Ectodermal cell (in vitro differentiated cells): ENCODE results near the gene PIGM.
A peak's percentile ranks its signal among the peaks of the same experiment; 100 is the strongest.

Experiments
- H3K27ac ChIP-seq: 2 replicates; pipeline ENCODE4 v1.7.0; 2013; ENCODE audit warnings: mild to moderate bottlenecking, low read depth, low read length; ENCODE audit not compliant: insufficient read depth, poor library complexity, severe bottlenecking
- H3K27me3 ChIP-seq: 2 replicates; pipeline ENCODE4 v1.7.0; 2013; ENCODE audit warnings: mild to moderate bottlenecking, low read length; ENCODE audit not compliant: insufficient read depth, control insufficient read depth, poor library complexity, severe bottlenecking
- H3K36me3 ChIP-seq: one replicate; pipeline ENCODE4 v1.7.0; 2013; ENCODE audit warnings: low read length; ENCODE audit not compliant: control insufficient read depth, insufficient read depth
- H3K4me1 ChIP-seq: one replicate; pipeline ENCODE4 v1.7.0; 2013; ENCODE audit warnings: low read length; ENCODE audit not compliant: control insufficient read depth, insufficient read depth
- H3K4me3 ChIP-seq: 2 replicates; pipeline ENCODE4 v1.7.0; 2013; ENCODE audit warnings: low read depth, low read length, control low read depth; ENCODE audit not compliant: insufficient read depth
- H3K9me3 ChIP-seq: 2 replicates; pipeline ENCODE4 v1.7.0; 2013; ENCODE audit warnings: mild to moderate bottlenecking, low read length, moderate library complexity; ENCODE audit not compliant: control insufficient read depth
- WGBS, 2 experiments: methylation state at CpG; one replicate each; pipeline ENCODE4 v1.1.7; 2013; ENCODE audit warnings: missing lambda C conversion rate in 2 of 2; 5-methylcytosine and 5-hydroxymethylcytosine counted together

PIGM gene

DNA sequence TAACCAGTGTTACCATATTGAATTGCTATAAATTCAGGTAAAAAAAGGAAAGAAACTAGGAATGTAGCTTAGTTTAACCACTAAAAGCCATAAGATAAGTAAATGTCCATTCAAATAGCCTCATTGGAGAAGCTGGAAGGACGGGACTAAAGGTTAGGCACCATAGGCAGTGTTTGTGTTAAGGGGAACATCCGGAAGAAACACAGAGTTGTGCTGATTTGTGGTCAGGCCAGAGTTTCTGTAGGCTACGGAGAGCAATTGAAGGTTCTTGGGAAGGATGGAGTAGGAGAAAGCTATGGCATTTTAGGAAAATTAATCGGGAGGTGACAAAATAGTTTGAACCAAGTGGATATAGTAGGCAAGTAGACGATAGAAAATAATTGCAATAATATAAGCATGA lies 39.5 kb upstream of the PIGM start:
- WGBS, 2 experiments, result 89 to 90% methylated on average over 5 of the region's 5 CpGs
- H3K36me3 ChIP-seq, result no peaks in the 10 kb centered on the region
- H3K4me1 ChIP-seq, result peaks cover 14% of the 10 kb centered on the region
- H3K4me3 ChIP-seq, result no peak overlapping the region
- no peaks in the 10 kb centered on the region for H3K9me3 ChIP-seq
- H3K27me3 ChIP-seq, result peaks cover 53% of the 10 kb centered on the region
- H3K27ac ChIP-seq, result no peak overlapping the region

GRCh38 chr1:160070243-160071163 lies 38.7 kb upstream of the PIGM start:
- Histone ChIP-seq H3K4me1 (peaks cover 14% of the 10 kb centered on the region), H3K27ac (no peak overlapping the region), H3K9me3 (no peaks in the 10 kb centered on the region), H3K4me3 (peak overlapping the region; percentile 32), H3K27me3 (peaks cover 53% of the 10 kb centered on the region), H3K36me3 (no peaks in the 10 kb centered on the region)
- 3% methylated on average over 45 to 46 of the region's 46 CpGs for WGBS, 2 experiments

DNA sequence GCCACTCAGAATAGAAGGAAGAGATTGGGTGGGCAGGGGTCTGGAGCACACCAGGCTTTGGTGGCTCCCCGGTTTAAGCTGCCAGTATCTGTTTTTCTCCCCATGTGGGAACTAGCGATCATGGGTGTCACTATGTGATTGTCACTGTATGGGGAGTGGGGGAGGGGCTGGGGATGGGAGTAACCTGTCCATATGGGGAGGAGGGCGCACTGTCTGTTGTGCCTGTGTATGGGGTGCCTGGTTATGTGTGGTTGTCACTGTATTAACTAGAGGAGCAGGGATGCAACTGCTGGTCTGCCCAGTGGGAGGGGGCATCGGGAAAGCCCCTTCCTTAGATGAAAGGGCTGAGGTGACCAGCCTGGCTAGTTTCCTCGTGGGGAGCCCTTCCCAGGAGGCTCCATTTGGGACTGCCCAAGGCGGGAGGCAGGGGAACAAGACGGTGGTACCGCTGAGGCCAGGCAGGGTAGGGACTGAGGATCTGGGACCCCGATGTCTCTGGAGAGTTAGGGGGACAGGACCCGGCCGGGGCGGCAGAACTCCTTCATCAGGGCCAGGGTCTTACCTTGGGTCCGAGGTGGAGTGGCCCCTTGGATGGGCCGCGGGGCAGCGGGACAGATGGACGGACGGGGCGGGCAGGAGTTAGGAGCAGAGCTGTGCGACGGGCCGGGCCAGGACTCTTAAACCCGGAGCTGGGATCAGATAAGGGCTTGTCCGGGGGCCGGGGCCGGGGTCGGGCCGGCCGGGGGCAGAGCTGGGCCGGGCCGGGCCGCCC lies 37.9 kb upstream of the PIGM start, which contains the start of gene KCNJ10:
TSS of gene KCNJ10 (minus strand) at position 701 of the 772 bp plus-strand sequence. CDS start 27,628 bp downstream, outside the sequence.
- Histone ChIP-seq H3K27me3 (peaks cover 53% of the 10 kb centered on the region), H3K4me1 (peaks cover 14% of the 10 kb centered on the region), H3K27ac (no peak within 1 kb of the TSS), H3K4me3 (peak within 1 kb of the TSS; percentile 32), H3K36me3 (no peaks in the 10 kb centered on the region), H3K9me3 (no peaks in the 10 kb centered on the region)
- 15 to 16% methylated on average over 32 of the region's 32 CpGs for WGBS, 2 experiments

DNA sequence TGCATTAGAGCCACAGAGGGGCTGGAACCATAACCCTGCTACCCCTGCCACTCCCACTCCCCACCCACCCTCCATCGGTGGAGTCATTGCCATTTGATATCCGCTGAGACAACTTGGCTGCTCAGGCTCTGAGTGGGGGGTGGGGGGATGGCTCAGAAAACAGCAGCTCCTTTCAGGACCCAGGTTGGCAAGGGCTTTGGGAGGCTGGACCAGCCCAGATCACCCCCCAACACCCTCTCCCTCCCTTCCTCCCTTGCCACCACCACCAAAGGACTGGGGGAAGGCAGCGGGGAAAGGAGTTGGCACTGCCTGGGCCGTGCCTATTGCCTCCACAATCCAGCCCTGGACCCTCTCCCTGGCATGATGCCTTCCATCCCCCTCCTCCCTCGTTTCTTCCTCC lies 36.4 kb upstream of the PIGM start:
- no peak overlapping the region for H3K4me3 ChIP-seq
- WGBS, 2 experiments, result 70 to 75% methylated on average over 5 of the region's 5 CpGs
- no peaks in the 10 kb centered on the region for H3K9me3 ChIP-seq
- H3K4me1 ChIP-seq, result peaks cover 14% of the 10 kb centered on the region
- no peaks in the 10 kb centered on the region for H3K36me3 ChIP-seq
- no peak overlapping the region for H3K27ac ChIP-seq
- H3K27me3 ChIP-seq, result peaks cover 53% of the 10 kb centered on the region

- WGBS, 2 experiments, result 71 to 75% methylated on average over 6 of the region's 6 CpGs
These were observed 35.3 kb upstream of the PIGM start for GRCh38 chr1:160066829-160067745.

GRCh38 chr1:160064746-160065145 lies 33.0 kb upstream of the PIGM start:
- Histone ChIP-seq H3K9me3 (no peaks in the 10 kb centered on the region), H3K27me3 (peaks cover 20% of the 10 kb centered on the region), H3K4me1 (peaks cover 27% of the 10 kb centered on the region), H3K36me3 (no peaks in the 10 kb centered on the region), H3K4me3 (no peak overlapping the region), H3K27ac (no peak overlapping the region)
- WGBS, 2 experiments, result 66 to 76% methylated on average over 3 of the region's 3 CpGs

More at GRCh38 chr1:160066829-160067745, 35.3 kb upstream of the PIGM start:
- Histone ChIP-seq H3K4me3 (no peak overlapping the region), H3K4me1 (peaks cover 25% of the 10 kb centered on the region), H3K27ac (no peak overlapping the region), H3K27me3 (peaks cover 43% of the 10 kb centered on the region), H3K9me3 (no peaks in the 10 kb centered on the region), H3K36me3 (no peaks in the 10 kb centered on the region)

GRCh38 chr1:160064164-160064563 lies 32.4 kb upstream of the PIGM start:
- 91% methylated on average over 2 to 3 of the region's 3 CpGs for WGBS, 2 experiments
- no peaks in the 10 kb centered on the region for H3K9me3 ChIP-seq
- H3K36me3 ChIP-seq, result no peaks in the 10 kb centered on the region
- peaks cover 27% of the 10 kb centered on the region for H3K4me1 ChIP-seq
- no peak overlapping the region for H3K4me3 ChIP-seq
- H3K27ac ChIP-seq, result no peak overlapping the region
- peaks cover 14% of the 10 kb centered on the region for H3K27me3 ChIP-seq

DNA sequence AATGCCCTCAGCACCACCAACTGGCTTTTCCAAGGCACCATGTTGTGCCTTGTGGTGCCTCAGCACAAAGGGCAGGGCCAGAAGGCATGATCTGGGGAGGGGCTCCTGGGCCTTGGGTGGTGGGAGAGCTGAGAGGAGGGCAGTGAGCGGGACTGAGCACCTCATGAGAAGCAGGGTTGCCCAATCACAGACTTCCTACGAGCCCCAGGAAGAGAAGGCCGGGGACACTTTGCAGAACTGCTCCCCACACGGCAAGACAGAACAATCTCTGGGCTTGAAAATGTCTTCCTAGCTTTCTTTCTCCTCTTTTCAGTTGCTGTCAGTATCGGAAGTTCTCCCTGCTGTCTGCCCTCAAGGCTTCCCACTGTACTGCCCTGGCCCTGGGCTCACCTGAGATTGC lies 31.4 kb upstream of the PIGM start:
- 90 to 91% methylated on average over 5 of the region's 5 CpGs for WGBS, 2 experiments

GRCh38 chr1:160062230-160062532 lies 30.4 kb upstream of the PIGM start:
- no peaks in the 10 kb centered on the region for H3K9me3 ChIP-seq
- H3K36me3 ChIP-seq, result no peaks in the 10 kb centered on the region
- H3K4me3 ChIP-seq, result no peak overlapping the region
- peaks cover 22% of the 10 kb centered on the region for H3K4me1 ChIP-seq
- H3K27me3 ChIP-seq, result peaks cover 7% of the 10 kb centered on the region
- H3K27ac ChIP-seq, result no peak overlapping the region
- 20 to 31% methylated on average over 6 of the region's 6 CpGs for WGBS, 2 experiments

More for the DNA sequence above, 31.4 kb upstream of the PIGM start:
- H3K4me3 ChIP-seq, result no peak overlapping the region
- H3K27ac ChIP-seq, result no peak overlapping the region
- peaks cover 7% of the 10 kb centered on the region for H3K27me3 ChIP-seq
- no peaks in the 10 kb centered on the region for H3K36me3 ChIP-seq
- H3K9me3 ChIP-seq, result no peaks in the 10 kb centered on the region
- peaks cover 27% of the 10 kb centered on the region for H3K4me1 ChIP-seq
